Lower lobe of right lung (tissue), 2 donors: ENCODE data around the gene DTL. TPM values are rescaled to one million over a fixed set of nuclear protein-coding genes. Genes with fewer than 3 reads are reported as not detected.

Experiments used
- ATAC-seq, 2 donors: fragments of 200-7000 bp; cut with Tn5 transposase; one replicate each; pipeline ENCODE4 v1.9.1; 2020 to 2022; ENCODE audit warnings: mild to moderate bottlenecking in 2 of 2, moderate library complexity in 2 of 2
- DNase-seq: peaks from one replicate; pipeline ENCODE4 v3.0.0-alpha.2; 2020
- H3K27ac ChIP-seq: fragments of 200-600 bp; one replicate; pipeline ENCODE4 v1.8.0; 2022
- H3K27me3 ChIP-seq: fragments of 200-600 bp; one replicate; pipeline ENCODE4 v1.8.0; 2022; ENCODE audit warnings: low read depth
- H3K36me3 ChIP-seq: fragments of 200-600 bp; one replicate; pipeline ENCODE4 v1.8.0; 2022; ENCODE audit warnings: mild to moderate bottlenecking
- H3K4me1 ChIP-seq: fragments of 200-600 bp; one replicate; pipeline ENCODE4 v1.8.0; 2022
- H3K4me3 ChIP-seq: fragments of 200-600 bp; one replicate; pipeline ENCODE4 v1.8.0; 2022; ENCODE audit warnings: mild to moderate bottlenecking
- H3K9me3 ChIP-seq: fragments of 200-600 bp; one replicate; pipeline ENCODE4 v1.8.0; 2022
- CTCF ChIP-seq: fragments of 200-600 bp; IDR thresholded peaks from one replicate; pipeline ENCODE4 v1.8.0; 2022; ENCODE audit warnings: antibody characterized with exemption, mild to moderate bottlenecking
- intact Hi-C: fragments of 100-400 bp; cut with DNase I; formaldehyde crosslinking; loops from one replicate; pipeline ENCODE4 v1.11.0; 2022
- total RNA-seq: library from RNA; stranded (reverse); fragmentation: NEBNext Ultra II Directional; extraction: Animal tissue kit (Norgen Biotek cat#: 25700); gene quantifications from one replicate; pipeline ENCODE4 v1.2.1, GENCODE V29; 2021
- donor health status: DM: no; HTN: yes; CAD: no; lungs with severe emphysema.

DTL gene
- total RNA-seq, 1 donor from 2014 or later = 3.9 TPM

GRCh38 chr1:212072047-212072446 is 36.5 kb downstream of the DTL start:
- intact Hi-C loops = loop anchor here (5.0 kb wide), 1 partner anchor 220 kb away; no protein-coding TSS in a partner anchor
- no peak for DNase-seq

GRCh38 chr1:212073490-212073889 is 37.9 kb downstream of the DTL start:
- Histone ChIP-seq H3K27ac (no peak overlapping the region), H3K36me3 (no peaks in the 10 kb centered on the region), H3K9me3 (no peaks in the 10 kb centered on the region), H3K4me1 (peaks cover 19% of the 10 kb centered on the region), H3K27me3 (no peaks in the 10 kb centered on the region), H3K4me3 (no peak overlapping the region)
- intact Hi-C loops = loop anchor here (5.0 kb wide), 1 partner anchor 219 kb away; no protein-coding TSS in a partner anchor
- ATAC-seq = no peak
- no peak for DNase-seq
- TF ChIP-seq CTCF = no peak

More at GRCh38 chr1:212072047-212072446, 36.5 kb downstream of the DTL start:
- Histone ChIP-seq H3K9me3 (no peaks in the 10 kb centered on the region), H3K27ac (no peak overlapping the region), H3K36me3 (no peaks in the 10 kb centered on the region), H3K4me3 (no peak overlapping the region), H3K4me1 (peaks cover 19% of the 10 kb centered on the region), H3K27me3 (no peaks in the 10 kb centered on the region)
- peak; percentile 35 to 75 for ATAC-seq
- no peak for TF ChIP-seq CTCF

GRCh38 chr1:212074313-212074712 is 38.8 kb downstream of the DTL start:
- intact Hi-C loops = loop anchor here (5.0 kb wide), 1 partner anchor 218 kb away; no protein-coding TSS in a partner anchor
- H3K9me3 ChIP-seq = no peaks in the 10 kb centered on the region
- H3K4me1 ChIP-seq = peaks cover 19% of the 10 kb centered on the region
- no peaks in the 10 kb centered on the region for H3K36me3 ChIP-seq
- H3K27me3 ChIP-seq = no peaks in the 10 kb centered on the region
- H3K4me3 ChIP-seq = no peak overlapping the region
- no peak for TF ChIP-seq CTCF
- no peak overlapping the region for H3K27ac ChIP-seq
- DNase-seq = no peak
- no peak for ATAC-seq

GRCh38 chr1:212074856-212075255 is 39.3 kb downstream of the DTL start:
- DNase-seq = no peak
- intact Hi-C loops = loop anchor here (5.0 kb wide), 1 partner anchor 217 kb away; no protein-coding TSS in a partner anchor

GRCh38 chr1:212077028-212077427 is 41.5 kb downstream of the DTL start:
- Histone ChIP-seq H3K36me3 (no peaks in the 10 kb centered on the region), H3K9me3 (no peaks in the 10 kb centered on the region), H3K27me3 (no peaks in the 10 kb centered on the region), H3K4me3 (no peak overlapping the region), H3K4me1 (peaks cover 5% of the 10 kb centered on the region), H3K27ac (no peak overlapping the region)
- TF ChIP-seq CTCF = no peak
- ATAC-seq (no peak), DNase-seq (no peak)
- intact Hi-C loops = no loop called here

More at GRCh38 chr1:212074856-212075255, 39.3 kb downstream of the DTL start:
- no peak overlapping the region for H3K4me3 ChIP-seq
- no peak for TF ChIP-seq CTCF
- H3K27ac ChIP-seq = no peak overlapping the region
- no peak for ATAC-seq
- no peaks in the 10 kb centered on the region for H3K9me3 ChIP-seq
- H3K36me3 ChIP-seq = no peaks in the 10 kb centered on the region
- no peaks in the 10 kb centered on the region for H3K27me3 ChIP-seq
- H3K4me1 ChIP-seq = peaks cover 19% of the 10 kb centered on the region

- no peaks in the 10 kb centered on the region for H3K27me3 ChIP-seq
- H3K9me3 ChIP-seq = no peaks in the 10 kb centered on the region
- ATAC-seq = no peak
- no peak overlapping the region for H3K27ac ChIP-seq
- no peaks in the 10 kb centered on the region for H3K36me3 ChIP-seq
- DNase-seq = no peak
- no peak overlapping the region for H3K4me3 ChIP-seq
- no peak for TF ChIP-seq CTCF
- H3K4me1 ChIP-seq = no peaks in the 10 kb centered on the region
- intact Hi-C loops = no loop called here
These were observed 43.3 kb downstream of the DTL start for GRCh38 chr1:212078826-212079225.
